HG02840 (cell line): ENCODE measurements around the gene NOVA1.
"Not testable (repeated sequence)": the region's sequence is repeated elsewhere in the genome, so short reads cannot be mapped to it uniquely, and the experiment has no call there.

Experiments
- ATAC-seq: cut with Tn5 transposase; IDR thresholded peaks from one replicate; pipeline ENCODE4 v1.9.1; 2021; ENCODE audit warnings: mild to moderate bottlenecking, moderate library complexity, moderate number of reproducible peaks; ENCODE audit not compliant: unreplicated experiment, low FRiP score

NOVA1 gene, protein sequence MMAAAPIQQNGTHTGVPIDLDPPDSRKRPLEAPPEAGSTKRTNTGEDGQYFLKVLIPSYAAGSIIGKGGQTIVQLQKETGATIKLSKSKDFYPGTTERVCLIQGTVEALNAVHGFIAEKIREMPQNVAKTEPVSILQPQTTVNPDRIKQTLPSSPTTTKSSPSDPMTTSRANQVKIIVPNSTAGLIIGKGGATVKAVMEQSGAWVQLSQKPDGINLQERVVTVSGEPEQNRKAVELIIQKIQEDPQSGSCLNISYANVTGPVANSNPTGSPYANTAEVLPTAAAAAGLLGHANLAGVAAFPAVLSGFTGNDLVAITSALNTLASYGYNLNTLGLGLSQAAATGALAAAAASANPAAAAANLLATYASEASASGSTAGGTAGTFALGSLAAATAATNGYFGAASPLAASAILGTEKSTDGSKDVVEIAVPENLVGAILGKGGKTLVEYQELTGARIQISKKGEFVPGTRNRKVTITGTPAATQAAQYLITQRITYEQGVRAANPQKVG

GRCh38 chr14:26597589-26598080 is at the start of gene NOVA1:
NOVA1 (minus strand) TSS chr14:26598033; CDS start chr14:26597436, 597 bp downstream.
- no peak for ATAC-seq

DNA sequence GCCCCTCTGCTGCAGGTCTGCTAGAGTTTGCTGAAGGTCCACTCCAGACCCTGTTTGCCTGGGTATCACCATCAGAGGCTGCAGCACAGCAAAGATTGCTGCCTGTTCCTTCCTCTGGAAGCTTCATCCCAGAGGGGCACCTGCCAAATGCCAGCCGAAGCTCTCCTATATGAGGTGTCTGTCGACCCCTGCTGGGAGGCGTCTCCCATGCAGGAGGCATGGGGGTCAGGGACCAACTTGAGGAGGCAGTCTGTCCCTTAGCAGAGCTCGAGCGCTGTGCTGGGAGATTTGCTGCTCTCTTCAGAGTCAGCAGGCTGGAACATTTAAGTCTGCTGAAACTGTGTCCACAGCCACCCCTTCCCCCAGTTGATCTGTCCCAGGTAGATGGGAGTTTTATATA is 47.2 kb upstream of the NOVA1 start:
- not testable (repeated sequence) for ATAC-seq

GRCh38 chr14:26636561-26636960 is 38.7 kb upstream of the NOVA1 start:
- ATAC-seq = no peak

DNA sequence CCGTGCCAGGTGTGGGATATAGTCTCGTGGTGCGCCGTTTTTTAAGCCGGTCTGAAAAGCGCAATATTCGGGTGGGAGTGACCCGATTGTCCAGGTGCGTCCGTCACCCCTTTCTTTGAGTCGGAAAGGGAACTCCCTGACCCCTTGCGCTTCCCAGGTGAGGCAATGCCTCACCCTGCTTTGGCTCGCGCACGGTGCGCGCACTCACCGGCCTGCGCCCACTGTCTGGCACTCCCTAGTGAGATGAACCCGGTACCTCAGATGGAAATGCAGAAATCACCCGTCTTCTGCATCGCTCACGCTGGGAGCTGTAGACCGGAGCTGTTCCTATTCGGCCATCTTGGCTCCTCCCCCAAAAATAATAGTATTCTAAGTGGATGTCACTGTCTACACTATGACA is 37.1 kb upstream of the NOVA1 start:
- ATAC-seq = not testable (repeated sequence)

- no peak for ATAC-seq
Observed at GRCh38 chr14:26626256-26626655, 28.4 kb upstream of the NOVA1 start.

- ATAC-seq = no peak
Observed at GRCh38 chr14:26622611-26623010, 24.8 kb upstream of the NOVA1 start.

GRCh38 chr14:26621807-26622560 is 24.2 kb upstream of the NOVA1 start:
- ATAC-seq = no peak

DNA sequence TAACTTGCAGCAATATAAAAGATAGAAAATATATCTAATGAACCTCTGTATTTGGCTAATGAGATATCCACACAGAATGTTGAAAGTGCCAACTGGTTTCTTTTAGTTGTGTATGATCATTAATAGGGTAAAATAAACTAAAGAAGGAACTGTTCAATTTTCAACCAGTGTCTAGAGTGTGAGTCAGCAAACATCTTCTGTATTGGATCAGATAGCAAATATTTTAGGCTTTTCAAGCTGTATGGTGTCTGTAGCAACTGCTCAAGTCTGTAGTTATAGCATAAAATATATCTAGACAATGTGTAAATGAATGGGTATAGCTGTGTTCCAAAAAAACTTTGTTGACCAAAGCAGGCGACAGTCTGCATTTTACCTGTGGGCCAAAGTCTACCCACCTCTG is 23.5 kb upstream of the NOVA1 start:
- ATAC-seq = no peak

DNA sequence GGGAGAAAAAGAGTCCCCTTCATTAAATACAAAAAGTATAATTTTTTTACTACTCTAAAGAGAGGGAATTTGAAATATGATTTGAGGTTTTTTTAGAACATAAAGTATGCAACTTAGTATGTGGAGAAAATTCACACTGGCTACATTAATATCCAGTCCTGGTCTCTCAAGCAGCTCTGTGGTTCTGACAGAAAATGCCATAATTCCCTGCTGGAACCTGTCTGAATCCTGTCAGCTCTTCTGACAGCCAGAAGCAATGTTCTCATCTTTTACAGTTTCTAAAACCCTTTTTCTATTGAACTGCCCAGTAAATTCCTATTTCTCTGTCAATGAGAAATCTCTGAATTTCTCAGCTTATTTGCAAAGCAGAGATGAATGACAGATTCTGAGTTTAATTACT is 13.4 kb upstream of the NOVA1 start:
- ATAC-seq = no peak

DNA sequence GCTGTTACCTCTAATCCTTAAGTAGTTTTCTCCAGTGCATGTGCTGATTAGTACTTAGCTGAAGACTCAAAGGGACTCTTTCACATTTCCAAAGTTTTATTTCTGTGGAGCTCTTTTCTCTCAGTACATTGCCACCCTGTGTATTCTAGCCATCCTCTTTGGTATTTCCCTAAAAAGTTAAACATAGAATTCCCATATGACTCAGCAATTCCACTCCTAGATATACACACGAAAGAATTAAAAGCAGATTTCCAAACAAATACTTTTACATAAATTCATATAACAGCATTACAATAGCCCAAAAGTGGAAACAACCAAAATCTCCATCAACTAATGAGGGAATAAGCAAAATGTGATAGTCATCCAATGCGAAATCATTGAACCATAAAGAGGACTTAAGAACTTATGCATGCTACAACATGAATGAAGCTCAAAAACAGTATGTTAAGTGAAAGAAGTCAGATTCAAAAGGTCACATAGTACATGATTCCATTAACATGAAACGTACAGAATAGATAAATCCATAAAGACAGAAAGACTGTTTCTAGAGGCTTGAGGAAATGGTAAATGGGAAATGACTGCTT is 9.0 kb upstream of the NOVA1 start:
- no peak for ATAC-seq

- no peak for ATAC-seq
Observed at GRCh38 chr14:26605602-26606001, 7.8 kb upstream of the NOVA1 start.

DNA sequence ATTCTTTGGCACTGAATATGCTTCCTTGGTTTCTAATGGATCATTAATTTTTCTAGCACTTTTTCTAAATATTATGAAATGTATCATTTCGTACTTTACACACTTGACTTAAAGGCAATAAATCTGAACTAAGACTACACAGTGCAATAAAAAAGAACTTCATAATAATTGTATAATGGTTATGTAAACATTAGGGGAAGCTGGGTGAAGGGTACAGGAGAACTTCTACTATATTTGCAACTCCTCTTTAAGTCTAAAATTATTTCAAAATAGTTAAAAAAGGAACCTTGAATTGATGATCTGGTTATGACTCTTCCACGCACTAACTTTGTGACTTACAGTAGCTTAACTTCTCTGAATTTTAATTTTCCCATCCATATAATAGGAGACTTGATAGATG is 5.1 kb upstream of the NOVA1 start:
- no peak for ATAC-seq

DNA sequence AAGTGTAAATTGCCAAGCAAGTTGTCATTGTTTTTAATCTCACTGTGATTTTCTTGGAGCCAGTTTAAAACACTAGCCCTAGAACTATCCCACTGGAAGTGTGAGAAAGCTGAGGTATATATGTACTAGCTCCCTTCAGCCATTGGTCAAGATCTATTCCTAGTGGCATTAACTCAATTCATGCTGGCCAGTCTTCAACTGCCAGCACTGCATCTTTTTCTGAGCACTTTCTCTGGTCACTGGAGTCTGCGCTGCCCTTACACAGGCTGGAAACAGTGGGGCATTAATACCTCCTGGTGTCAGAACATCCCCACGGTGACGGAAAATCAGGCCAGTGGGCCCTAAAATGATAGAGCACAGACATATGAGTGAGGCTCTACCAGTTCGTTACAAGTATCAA is 4.0 kb upstream of the NOVA1 start:
- no peak for ATAC-seq

- ATAC-seq = no peak
Observed at GRCh38 chr14:26599291-26599690, 1.5 kb upstream of the NOVA1 start.

- no peak for ATAC-seq
Observed at GRCh38 chr14:26598672-26599131, 869 bp upstream of the NOVA1 start.

DNA sequence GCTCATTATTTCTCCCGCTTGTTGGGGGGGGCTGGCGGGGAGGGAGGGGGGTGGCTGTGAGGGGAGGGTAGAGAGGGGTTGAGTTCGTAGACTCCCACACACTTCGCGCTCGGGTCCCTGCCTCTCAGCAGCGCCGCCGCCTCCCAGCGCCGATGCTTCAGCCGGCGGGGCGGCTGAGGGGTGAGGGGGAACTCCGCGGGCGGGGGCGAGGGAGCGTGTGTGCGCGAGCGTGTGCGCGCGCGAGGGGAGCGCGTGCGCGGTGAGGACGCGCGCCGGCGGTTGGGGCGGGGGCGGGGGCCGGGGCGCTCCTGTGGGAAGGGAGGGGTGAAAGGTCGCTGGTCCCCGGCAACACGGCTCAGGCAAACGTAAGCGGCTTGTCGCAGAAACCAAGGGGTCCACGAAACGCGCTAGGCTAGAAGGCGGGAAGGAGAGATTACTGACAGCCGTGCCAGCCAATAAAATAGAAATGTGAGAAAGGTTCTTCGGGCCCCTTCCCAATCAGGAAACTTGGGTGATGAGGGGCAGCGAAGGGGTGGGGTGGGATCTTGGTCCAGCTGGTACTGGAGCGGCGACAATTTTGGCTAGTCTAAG is 343 bp upstream of the NOVA1 start:
- no peak for ATAC-seq

- ATAC-seq = no peak
Observed at GRCh38 chr14:26597071-26597588, 703 bp downstream of the NOVA1 start.

- no peak for ATAC-seq
Observed at GRCh38 chr14:26596543-26597061, 1.2 kb downstream of the NOVA1 start.

- no peak for ATAC-seq
Observed at GRCh38 chr14:26595926-26596542, 1.8 kb downstream of the NOVA1 start.
